Fibroblast of pulmonary artery (primary cell): Measurements from ENCODE around the gene AQP12B.
"Not testable (repeated sequence)": the region's sequence is repeated elsewhere in the genome, so short reads cannot be mapped to it uniquely, and the experiment has no call there.

Source experiments
- DNase-seq: peaks from one replicate; pipeline ENCODE4 v3.0.0-alpha.2; 2010; ENCODE audit warnings: low read depth
- H3K4me3 ChIP-seq: replicated peaks from 2 replicates; pipeline ENCODE4 v1.5.1; 2011; ENCODE audit warnings: low read depth, mild to moderate bottlenecking, control low read depth, low read length, moderate library complexity
- CTCF ChIP-seq: IDR thresholded peaks from 2 replicates; pipeline ENCODE4 v1.5.1; 2011; ENCODE audit warnings: mild to moderate bottlenecking, control low read depth, low read length, inconsistent platforms; ENCODE audit errors: missing control alignments

Gene AQP12B

GRCh38 chr2:240703417-240704341, 21.0 kb upstream of the AQP12B start:
- no peak for DNase-seq
- no peak for TF ChIP-seq CTCF
- H3K4me3 ChIP-seq: no peak overlapping the region

- no peak for DNase-seq
- no peak for TF ChIP-seq CTCF
- no peak overlapping the region for H3K4me3 ChIP-seq
Measured at GRCh38 chr2:240702640-240703011, 19.9 kb upstream of the AQP12B start.

- TF ChIP-seq CTCF: no peak
- DNase-seq: no peak
- H3K4me3 ChIP-seq: no peak overlapping the region
Measured at GRCh38 chr2:240701736-240702639, 19.3 kb upstream of the AQP12B start.

GRCh38 chr2:240701091-240701735, 18.5 kb upstream of the AQP12B start:
- no peak for TF ChIP-seq CTCF
- H3K4me3 ChIP-seq: no peak overlapping the region

GRCh38 chr2:240700616-240701015, 17.9 kb upstream of the AQP12B start:
- not testable (repeated sequence) for H3K4me3 ChIP-seq, DNase-seq

More at GRCh38 chr2:240701091-240701735, 18.5 kb upstream of the AQP12B start:
- no peak for DNase-seq

GRCh38 chr2:240699835-240700234, 17.1 kb upstream of the AQP12B start:
- not testable (repeated sequence) for H3K4me3 ChIP-seq, DNase-seq

GRCh38 chr2:240698852-240699561, 16.3 kb upstream of the AQP12B start:
- DNase-seq, H3K4me3 ChIP-seq: not testable (repeated sequence)

- not testable (repeated sequence) for DNase-seq, H3K4me3 ChIP-seq
Measured at GRCh38 chr2:240696469-240696868, 13.8 kb upstream of the AQP12B start.

- DNase-seq, H3K4me3 ChIP-seq: not testable (repeated sequence)
Measured at GRCh38 chr2:240695593-240695992, 12.9 kb upstream of the AQP12B start.

- H3K4me3 ChIP-seq: not testable (repeated sequence)
Measured at GRCh38 chr2:240694304-240694703, 11.6 kb upstream of the AQP12B start.

GRCh38 chr2:240692583-240693561, 10.2 kb upstream of the AQP12B start:
- DNase-seq, H3K4me3 ChIP-seq: not testable (repeated sequence)

More at GRCh38 chr2:240694304-240694703, 11.6 kb upstream of the AQP12B start:
- DNase-seq: not testable (repeated sequence)
